ENCODE data around the gene RAB20. TPM values are rescaled to one million over a fixed set of nuclear protein-coding genes. Genes with fewer than 3 reads are reported as not detected.
"Not testable (repeated sequence)": the region's sequence is repeated elsewhere in the genome, so short reads cannot be mapped to it uniquely, and the experiment has no call there.

The RAB20 gene
- total and polyA plus RNA-seq, 7 experiments from 2014 or later: 1.3 to 13.6 (median 4.0) TPM

- H3K4me1 ChIP-seq (ENCODE audit: control insufficient read depth in 2 of 2, insufficient read depth in 2 of 2, low read length in 2 of 2); H3K36me3 ChIP-seq (ENCODE audit: control insufficient read depth in 2 of 3, insufficient read depth in 3 of 3, low read length in 3 of 3); H3K4me1 Mint-ChIP-seq; H3K27me3 Mint-ChIP-seq; ATAC-seq; H3K9me3 ChIP-seq (ENCODE audit: control insufficient read depth in 2 of 3, low read length in 3 of 3); intact Hi-C loops (cut with micrococcal nuclease); DNase-seq; H3K27me3 ChIP-seq (ENCODE audit: control insufficient read depth in 2 of 2, insufficient read depth in 2 of 2, low read length in 2 of 2); H3K4me3 ChIP-seq (ENCODE audit: low read length); H3K36me3 Mint-ChIP-seq; H3K4me3 Mint-ChIP-seq; POLR2A ChIA-PET; H3K27ac Mint-ChIP-seq; H3K27ac ChIP-seq (ENCODE audit: low read depth, low read length); CTCF ChIA-PET: not testable (repeated sequence)
- peaks cover 0 to 24% (median 5%) of the 10 kb centered on the region in 11 donors for H3K9me3 Mint-ChIP-seq
Measured at GRCh38 chr13:110497896-110498295, 63.6 kb downstream of the RAB20 start.

DNA sequence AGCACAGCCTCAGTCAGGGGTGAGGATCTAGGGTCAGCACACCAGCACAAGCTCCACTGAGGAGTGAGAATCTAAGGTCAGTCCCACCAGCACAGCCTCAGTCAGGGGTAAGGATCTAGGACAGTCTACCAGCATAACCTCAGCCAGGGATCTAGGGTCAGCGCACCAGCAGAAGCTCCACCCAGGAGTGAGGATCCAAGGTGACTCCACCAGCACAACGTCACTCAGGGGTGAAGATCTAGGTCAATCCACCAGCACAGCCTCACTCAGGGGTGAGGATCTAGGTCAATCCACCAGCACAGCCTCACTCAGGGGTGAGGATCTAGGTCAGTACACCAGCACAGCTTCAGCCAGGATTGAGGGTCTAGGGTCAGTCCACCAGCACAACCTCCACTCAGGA, 64.5 kb downstream of the RAB20 start:
- DNase-seq: no peak
- H3K4me3 Mint-ChIP-seq: no peak overlapping the region
- intact Hi-C loops (cut with micrococcal nuclease): no loop called here
- no peak overlapping the region for H3K27ac Mint-ChIP-seq
- peaks cover 0 to 24% (median 5%) of the 10 kb centered on the region in 11 donors for H3K9me3 Mint-ChIP-seq
- no peaks in the 10 kb centered on the region for H3K36me3 ChIP-seq (ENCODE audit: control insufficient read depth in 2 of 3, insufficient read depth in 3 of 3, low read length in 3 of 3)
- POLR2A ChIA-PET: no interaction called here
- CTCF ChIA-PET: no interaction called here
- no peaks in the 10 kb centered on the region for H3K27me3 ChIP-seq (ENCODE audit: control insufficient read depth in 2 of 2, insufficient read depth in 2 of 2, low read length in 2 of 2)
- no peaks in the 10 kb centered on the region for H3K4me1 ChIP-seq (ENCODE audit: control insufficient read depth in 2 of 2, insufficient read depth in 2 of 2, low read length in 2 of 2)
- no peaks in the 10 kb centered on the region for H3K9me3 ChIP-seq (ENCODE audit: control insufficient read depth in 2 of 3, low read length in 3 of 3)
- no peak for ATAC-seq
- no peak overlapping the region for H3K27ac ChIP-seq (ENCODE audit: low read depth, low read length)
- H3K36me3 Mint-ChIP-seq: peaks cover 0 to 8% (median 0%) of the 10 kb centered on the region in 5 donors
- H3K4me3 ChIP-seq (ENCODE audit: low read length): no peak overlapping the region
- H3K4me1 Mint-ChIP-seq: no peaks in the 10 kb centered on the region
- H3K27me3 Mint-ChIP-seq: peaks cover 0 to 9% (median 4%) of the 10 kb centered on the region in 5 donors

GRCh38 chr13:110496281-110496680, 65.2 kb downstream of the RAB20 start:
- no peak overlapping the region for H3K27ac ChIP-seq (ENCODE audit: low read depth, low read length)
- CTCF ChIA-PET: no interaction called here
- H3K27ac Mint-ChIP-seq: no peak overlapping the region
- no peak overlapping the region for H3K4me3 ChIP-seq (ENCODE audit: low read length)
- H3K4me1 ChIP-seq (ENCODE audit: control insufficient read depth in 2 of 2, insufficient read depth in 2 of 2, low read length in 2 of 2): no peaks in the 10 kb centered on the region
- DNase-seq (no peak), ATAC-seq (no peak)
- H3K4me1 Mint-ChIP-seq: no peaks in the 10 kb centered on the region
- H3K36me3 ChIP-seq (ENCODE audit: control insufficient read depth in 2 of 3, insufficient read depth in 3 of 3, low read length in 3 of 3): no peaks in the 10 kb centered on the region
- H3K27me3 Mint-ChIP-seq: peaks cover 0 to 5% (median 4%) of the 10 kb centered on the region in 5 donors
- peaks cover 0 to 8% (median 0%) of the 10 kb centered on the region in 5 donors for H3K36me3 Mint-ChIP-seq
- H3K27me3 ChIP-seq (ENCODE audit: control insufficient read depth in 2 of 2, insufficient read depth in 2 of 2, low read length in 2 of 2): no peaks in the 10 kb centered on the region
- no peaks in the 10 kb centered on the region for H3K9me3 ChIP-seq (ENCODE audit: control insufficient read depth in 2 of 3, low read length in 3 of 3)
- POLR2A ChIA-PET: no interaction called here
- peaks cover 0 to 24% (median 5%) of the 10 kb centered on the region in 11 donors for H3K9me3 Mint-ChIP-seq
- intact Hi-C loops (cut with micrococcal nuclease): no loop called here
- H3K4me3 Mint-ChIP-seq: no peak overlapping the region

- Histone ChIP-seq H3K27ac (ENCODE audit: low read depth, low read length) (no peak overlapping the region), H3K27me3 (ENCODE audit: control insufficient read depth in 2 of 2, insufficient read depth in 2 of 2, low read length in 2 of 2) (no peaks in the 10 kb centered on the region), H3K9me3 (ENCODE audit: control insufficient read depth in 2 of 3, low read length in 3 of 3) (no peaks in the 10 kb centered on the region), H3K4me3 (ENCODE audit: low read length) (no peak overlapping the region), H3K36me3 (ENCODE audit: control insufficient read depth in 2 of 3, insufficient read depth in 3 of 3, low read length in 3 of 3) (no peaks in the 10 kb centered on the region), H3K4me1 (ENCODE audit: control insufficient read depth in 2 of 2, insufficient read depth in 2 of 2, low read length in 2 of 2) (no peaks in the 10 kb centered on the region)
- intact Hi-C loops (cut with micrococcal nuclease): no loop called here
- Mint-ChIP-seq H3K27me3 (peaks cover 0 to 5% (median 3%) of the 10 kb centered on the region in 5 donors), H3K36me3 (peaks cover 0 to 8% (median 0%) of the 10 kb centered on the region in 5 donors), H3K9me3 (peaks cover 0 to 22% (median 5%) of the 10 kb centered on the region in 11 donors), H3K4me1 (no peaks in the 10 kb centered on the region), H3K27ac (no peak overlapping the region), H3K4me3 (no peak overlapping the region)
- CTCF ChIA-PET: no interaction called here
- ATAC-seq: no peak
- no peak for DNase-seq
- POLR2A ChIA-PET: no interaction called here
Measured at GRCh38 chr13:110495881-110496280, 65.6 kb downstream of the RAB20 start.

DNA sequence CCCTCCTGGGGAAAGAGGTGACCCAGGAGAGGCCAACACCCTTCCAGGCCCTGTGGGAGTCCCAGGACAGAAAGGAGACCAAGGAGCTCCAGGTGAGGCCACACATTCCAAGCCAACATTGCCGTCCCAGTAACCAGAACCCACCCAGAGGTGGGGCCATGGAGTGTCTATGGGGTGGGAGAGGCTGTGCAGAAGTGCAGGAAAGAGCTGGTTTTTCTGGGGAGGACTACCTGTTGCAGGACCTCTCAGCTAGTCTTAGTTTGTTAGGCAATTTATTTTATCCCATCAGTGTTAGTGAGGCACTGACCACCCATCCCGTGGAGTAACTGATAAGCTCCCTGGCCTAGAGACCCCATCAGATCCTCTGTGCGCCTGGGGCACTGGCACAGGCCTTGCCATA, 66.1 kb downstream of the RAB20 start:
- no peaks in the 10 kb centered on the region for H3K4me1 Mint-ChIP-seq
- no peak for DNase-seq
- Histone ChIP-seq H3K9me3 (ENCODE audit: control insufficient read depth in 2 of 3, low read length in 3 of 3) (no peaks in the 10 kb centered on the region), H3K27ac (ENCODE audit: low read depth, low read length) (no peak overlapping the region), H3K4me3 (ENCODE audit: low read length) (no peak overlapping the region), H3K27me3 (ENCODE audit: control insufficient read depth in 2 of 2, insufficient read depth in 2 of 2, low read length in 2 of 2) (no peaks in the 10 kb centered on the region), H3K36me3 (ENCODE audit: control insufficient read depth in 2 of 3, insufficient read depth in 3 of 3, low read length in 3 of 3) (no peaks in the 10 kb centered on the region), H3K4me1 (ENCODE audit: control insufficient read depth in 2 of 2, insufficient read depth in 2 of 2, low read length in 2 of 2) (no peaks in the 10 kb centered on the region)
- H3K36me3 Mint-ChIP-seq: peaks cover 0 to 4% (median 0%) of the 10 kb centered on the region in 5 donors
- no peak overlapping the region for H3K4me3 Mint-ChIP-seq
- CTCF ChIA-PET: no interaction called here
- ATAC-seq: no peak
- peaks cover 0 to 5% (median 0%) of the 10 kb centered on the region in 5 donors for H3K27me3 Mint-ChIP-seq
- H3K27ac Mint-ChIP-seq: no peak overlapping the region
- peaks cover 0 to 17% (median 5%) of the 10 kb centered on the region in 11 donors for H3K9me3 Mint-ChIP-seq
- intact Hi-C loops (cut with micrococcal nuclease): no loop called here
- POLR2A ChIA-PET: no interaction called here

DNA sequence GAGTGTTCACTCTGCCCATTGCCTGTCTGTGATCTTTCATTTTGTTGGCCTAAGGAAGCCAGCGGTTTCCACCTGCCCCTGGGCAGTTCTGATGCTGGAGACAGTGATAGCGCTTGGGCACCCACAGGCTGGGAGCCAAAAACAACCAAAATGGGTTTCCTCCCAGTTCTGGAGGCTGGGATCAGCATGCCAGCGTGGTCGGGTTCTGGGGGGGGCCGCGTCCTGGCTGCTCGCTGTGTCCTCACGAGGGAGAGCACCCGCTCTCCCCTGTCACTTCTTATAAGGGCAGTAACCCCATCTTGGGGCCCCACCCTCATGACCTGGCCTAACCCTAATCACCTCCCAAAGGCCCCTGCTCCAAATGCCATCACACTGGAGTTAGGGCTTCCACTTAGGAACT, 67.9 kb downstream of the RAB20 start:
- Mint-ChIP-seq H3K9me3 (peaks cover 0 to 5% (median 0%) of the 10 kb centered on the region in 11 donors), H3K36me3 (peaks cover 0 to 4% (median 0%) of the 10 kb centered on the region in 5 donors), H3K27me3 (no peaks in the 10 kb centered on the region), H3K27ac (no peak overlapping the region), H3K4me1 (no peaks in the 10 kb centered on the region), H3K4me3 (no peak overlapping the region)
- DNase-seq: no peak
- no peaks in the 10 kb centered on the region for H3K36me3 ChIP-seq (ENCODE audit: control insufficient read depth in 2 of 3, insufficient read depth in 3 of 3, low read length in 3 of 3)
- no peaks in the 10 kb centered on the region for H3K9me3 ChIP-seq (ENCODE audit: control insufficient read depth in 2 of 3, low read length in 3 of 3)
- intact Hi-C loops (cut with micrococcal nuclease): no loop called here
- POLR2A ChIA-PET: no interaction called here
- CTCF ChIA-PET: no interaction called here
- H3K4me1 ChIP-seq (ENCODE audit: control insufficient read depth in 2 of 2, insufficient read depth in 2 of 2, low read length in 2 of 2): no peaks in the 10 kb centered on the region
- H3K27me3 ChIP-seq (ENCODE audit: control insufficient read depth in 2 of 2, insufficient read depth in 2 of 2, low read length in 2 of 2): no peaks in the 10 kb centered on the region
- H3K27ac ChIP-seq (ENCODE audit: low read depth, low read length): no peak overlapping the region
- H3K4me3 ChIP-seq (ENCODE audit: low read length): no peak overlapping the region
- no peak for ATAC-seq

- H3K4me3 ChIP-seq (ENCODE audit: low read length): no peak overlapping the region
- H3K27ac ChIP-seq (ENCODE audit: low read depth, low read length): no peak overlapping the region
- CTCF ChIA-PET: no interaction called here
- ATAC-seq: no peak
- Mint-ChIP-seq H3K9me3 (peaks cover 0 to under 1% (median 0%) of the 10 kb centered on the region in 11 donors), H3K36me3 (no peaks in the 10 kb centered on the region), H3K27ac (no peak overlapping the region), H3K4me1 (no peaks in the 10 kb centered on the region), H3K4me3 (no peak overlapping the region), H3K27me3 (no peaks in the 10 kb centered on the region)
- intact Hi-C loops (cut with micrococcal nuclease): no loop called here
- no peaks in the 10 kb centered on the region for H3K27me3 ChIP-seq (ENCODE audit: control insufficient read depth in 2 of 2, insufficient read depth in 2 of 2, low read length in 2 of 2)
- no peaks in the 10 kb centered on the region for H3K9me3 ChIP-seq (ENCODE audit: control insufficient read depth in 2 of 3, low read length in 3 of 3)
- no peaks in the 10 kb centered on the region for H3K36me3 ChIP-seq (ENCODE audit: control insufficient read depth in 2 of 3, insufficient read depth in 3 of 3, low read length in 3 of 3)
- no peaks in the 10 kb centered on the region for H3K4me1 ChIP-seq (ENCODE audit: control insufficient read depth in 2 of 2, insufficient read depth in 2 of 2, low read length in 2 of 2)
- no peak for DNase-seq
- POLR2A ChIA-PET: no interaction called here
Measured at GRCh38 chr13:110492679-110493593, 68.6 kb downstream of the RAB20 start.

Data from naive thymus-derived CD4-positive, alpha-beta T cell (primary cell).